TTC549 (cell line): ENCODE measurements around the gene CBFA2T3.

Experiments used
- FAIRE-seq: peaks from 2 replicates; lab custom pipeline; 2012; peaks lifted over from hg19 to GRCh38; lab: Jason Lieb, UNC

CBFA2T3 gene

GRCh38 chr16:88976366-88977017 lies 515 bp downstream of the CBFA2T3 start:
- FAIRE-seq: no peak

- FAIRE-seq: no peak
These were observed 1.4 kb downstream of the CBFA2T3 start for GRCh38 chr16:88975511-88976061.

GRCh38 chr16:88974916-88975215 lies 2.1 kb downstream of the CBFA2T3 start:
- FAIRE-seq: no peak

GRCh38 chr16:88974080-88974915 lies 2.7 kb downstream of the CBFA2T3 start:
- FAIRE-seq: no peak

- no peak for FAIRE-seq
These were observed 3.5 kb downstream of the CBFA2T3 start for GRCh38 chr16:88973415-88974050.

GRCh38 chr16:88973007-88973410 lies 4.0 kb downstream of the CBFA2T3 start:
- FAIRE-seq: no peak

- no peak for FAIRE-seq
These were observed 4.7 kb downstream of the CBFA2T3 start for GRCh38 chr16:88972349-88972748.

- no peak for FAIRE-seq
These were observed 5.5 kb downstream of the CBFA2T3 start for GRCh38 chr16:88971371-88972097.

- FAIRE-seq: no peak
These were observed 6.4 kb downstream of the CBFA2T3 start for GRCh38 chr16:88970539-88971065.

GRCh38 chr16:88970050-88970449 lies 7.0 kb downstream of the CBFA2T3 start:
- no peak for FAIRE-seq

- no peak for FAIRE-seq
These were observed 7.6 kb downstream of the CBFA2T3 start for GRCh38 chr16:88969361-88969831.

- no peak for FAIRE-seq
These were observed 8.3 kb downstream of the CBFA2T3 start for GRCh38 chr16:88968589-88969280.

- FAIRE-seq: no peak
These were observed 9.0 kb downstream of the CBFA2T3 start for GRCh38 chr16:88967830-88968588.

GRCh38 chr16:88966986-88967829 lies 9.8 kb downstream of the CBFA2T3 start:
- FAIRE-seq: no peak

GRCh38 chr16:88965826-88966480 lies 11.1 kb downstream of the CBFA2T3 start:
- no peak for FAIRE-seq

GRCh38 chr16:88965411-88965810 lies 11.6 kb downstream of the CBFA2T3 start:
- no peak for FAIRE-seq

- no peak for FAIRE-seq
These were observed 12.4 kb downstream of the CBFA2T3 start for GRCh38 chr16:88964636-88965035.

- FAIRE-seq: no peak
These were observed 13.4 kb downstream of the CBFA2T3 start for GRCh38 chr16:88963583-88963982.

- no peak for FAIRE-seq
These were observed 14.4 kb downstream of the CBFA2T3 start for GRCh38 chr16:88962478-88963152.
